IPS-18c (cell line): Measurements from ENCODE around the gene SAP25.
A peak's percentile ranks its signal among the peaks of the same experiment; 100 is the strongest.

Source experiments
- H3K4me3 ChIP-seq: 2 replicates; pipeline ENCODE4 v1.7.0; 2013; ENCODE audit warnings: low read depth, mild to moderate bottlenecking, low read length, moderate library complexity; ENCODE audit not compliant: insufficient read depth
- H3K9me3 ChIP-seq: one replicate; pipeline ENCODE4 v1.6.1; 2013; ENCODE audit warnings: mild to moderate bottlenecking, low read length, moderate library complexity; ENCODE audit not compliant: control insufficient read depth, insufficient read depth

The SAP25 gene

DNA sequence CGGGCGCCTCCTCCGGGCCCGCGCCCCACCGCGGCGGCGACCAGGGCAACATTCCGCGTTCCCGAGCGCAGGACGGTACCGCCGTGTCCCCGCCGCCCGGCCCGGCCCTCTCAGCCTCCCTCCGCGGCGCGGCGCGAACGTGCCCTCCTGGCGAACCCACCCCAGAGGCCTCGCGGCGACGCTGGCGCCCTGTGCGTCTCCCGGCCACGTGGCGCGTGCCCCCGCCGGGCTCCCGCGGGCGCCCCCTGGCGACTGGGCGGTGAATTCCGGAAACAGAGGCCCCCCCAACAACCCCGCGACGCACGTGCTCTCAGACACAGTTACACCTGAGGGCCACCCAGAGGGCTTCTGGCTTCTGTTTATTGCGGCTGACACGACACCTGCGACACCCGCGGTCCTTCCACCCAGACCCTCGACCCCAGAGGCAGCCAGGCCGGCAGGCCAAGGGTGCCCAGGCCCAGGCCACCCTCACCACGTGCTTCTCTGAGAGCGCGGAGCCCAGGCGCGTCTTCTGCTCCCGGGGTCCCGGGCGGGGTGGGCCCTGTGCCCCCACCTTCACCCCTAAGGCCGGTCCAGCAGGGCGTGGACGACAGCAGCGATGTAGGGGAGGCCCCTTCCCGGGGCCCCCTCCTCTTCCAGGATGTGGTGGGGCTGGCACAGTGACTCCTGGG lies at the start of gene SAP25:
Gene SAP25, minus strand, starts transcription at position 210 of the 671 bp plus-strand sequence. Its CDS starts 158 bp downstream, at position 52.
- H3K9me3 ChIP-seq = no peaks in the 10 kb centered on the region
- no peak within 1 kb of the TSS for H3K4me3 ChIP-seq

DNA sequence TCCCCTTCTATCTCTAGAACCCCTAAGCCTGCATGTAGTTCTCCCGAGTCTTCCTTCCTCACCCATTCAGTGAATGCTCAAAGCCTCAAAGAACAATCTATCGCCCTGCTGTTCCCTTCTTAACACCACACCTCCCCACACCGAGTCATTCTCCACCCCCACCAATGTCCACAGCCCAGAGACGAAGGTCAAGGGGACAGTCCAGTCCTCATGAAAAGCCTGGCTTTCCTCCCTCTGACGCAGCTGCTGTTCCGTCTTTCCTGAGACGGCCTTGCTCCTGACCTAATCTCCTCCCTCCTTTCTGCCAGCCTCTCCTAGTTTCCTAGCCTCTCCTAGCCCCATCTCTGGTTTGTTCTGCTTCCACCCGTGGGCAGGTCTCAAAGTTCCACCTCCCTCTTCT lies 47.9 kb upstream of the SAP25 start:
- Histone ChIP-seq H3K9me3 (no peaks in the 10 kb centered on the region), H3K4me3 (no peak overlapping the region)

DNA sequence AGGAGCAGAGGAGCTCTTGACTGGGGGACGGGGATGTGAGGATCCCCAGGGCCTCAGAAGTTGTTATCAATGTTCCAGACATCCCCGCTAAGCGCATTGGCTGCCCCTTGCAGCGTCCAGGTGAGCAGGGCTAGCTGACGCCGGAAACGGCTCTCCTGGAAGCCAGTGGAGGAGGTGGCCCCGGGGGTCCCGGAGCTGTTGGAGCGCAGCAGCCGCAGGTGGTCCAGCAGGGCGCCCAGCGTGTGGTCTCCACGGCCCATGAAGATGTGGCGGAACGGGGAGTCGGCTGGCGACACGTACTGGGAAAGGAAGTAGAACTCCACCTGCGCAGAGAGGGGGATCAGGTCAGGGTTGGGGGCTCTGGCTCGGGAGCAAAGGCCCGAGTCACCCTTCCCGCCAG lies 47.1 kb upstream of the SAP25 start:
- Histone ChIP-seq H3K4me3 (no peak overlapping the region), H3K9me3 (no peaks in the 10 kb centered on the region)

DNA sequence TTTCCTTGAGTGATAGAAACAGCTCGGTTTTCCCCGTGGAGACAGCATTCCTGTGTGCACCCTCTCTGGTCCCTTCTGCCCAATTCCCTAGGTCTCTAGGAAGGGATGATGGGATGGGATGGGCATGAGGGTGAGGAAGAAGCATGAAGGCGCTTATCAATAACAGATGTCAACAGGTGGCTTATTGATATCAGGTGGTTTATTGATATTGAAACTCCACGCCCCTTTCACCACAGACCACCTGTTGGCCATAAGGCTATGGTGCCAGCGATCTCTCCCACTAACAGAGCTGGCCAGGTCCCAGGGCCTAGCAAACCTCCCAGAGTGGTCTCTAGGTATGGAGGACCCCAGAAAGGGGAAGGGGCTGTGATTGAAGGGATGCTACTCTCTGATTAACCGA lies 46.5 kb upstream of the SAP25 start:
- H3K9me3 ChIP-seq = no peaks in the 10 kb centered on the region
- H3K4me3 ChIP-seq = no peak overlapping the region

DNA sequence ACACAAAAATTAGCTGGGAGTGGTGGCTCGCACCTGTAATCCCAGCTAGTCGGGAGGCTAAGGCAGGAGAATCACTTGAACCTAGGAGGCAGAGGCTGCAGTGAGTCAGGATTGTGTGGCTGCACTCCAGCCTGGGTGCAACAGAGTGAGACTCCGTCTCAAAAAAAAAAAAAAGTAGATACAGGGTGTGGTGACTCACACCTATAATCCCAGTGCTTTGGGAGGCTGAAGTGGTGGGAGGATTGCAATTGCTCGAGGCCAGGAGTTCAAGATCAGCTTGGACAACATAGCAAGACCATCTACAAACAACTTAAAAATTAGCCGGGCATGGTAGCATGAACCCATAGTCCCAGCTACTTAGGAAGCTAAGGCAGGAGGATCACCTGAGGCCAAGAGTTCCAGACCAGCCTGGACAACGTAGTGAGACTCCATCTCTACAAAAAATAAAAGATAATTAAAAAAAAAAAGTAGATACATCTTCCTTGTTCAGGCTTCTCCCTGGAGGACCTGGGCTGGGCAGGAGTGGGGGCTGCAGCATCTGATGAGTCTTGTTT lies 40.7 kb upstream of the SAP25 start:
- no peak overlapping the region for H3K4me3 ChIP-seq

DNA sequence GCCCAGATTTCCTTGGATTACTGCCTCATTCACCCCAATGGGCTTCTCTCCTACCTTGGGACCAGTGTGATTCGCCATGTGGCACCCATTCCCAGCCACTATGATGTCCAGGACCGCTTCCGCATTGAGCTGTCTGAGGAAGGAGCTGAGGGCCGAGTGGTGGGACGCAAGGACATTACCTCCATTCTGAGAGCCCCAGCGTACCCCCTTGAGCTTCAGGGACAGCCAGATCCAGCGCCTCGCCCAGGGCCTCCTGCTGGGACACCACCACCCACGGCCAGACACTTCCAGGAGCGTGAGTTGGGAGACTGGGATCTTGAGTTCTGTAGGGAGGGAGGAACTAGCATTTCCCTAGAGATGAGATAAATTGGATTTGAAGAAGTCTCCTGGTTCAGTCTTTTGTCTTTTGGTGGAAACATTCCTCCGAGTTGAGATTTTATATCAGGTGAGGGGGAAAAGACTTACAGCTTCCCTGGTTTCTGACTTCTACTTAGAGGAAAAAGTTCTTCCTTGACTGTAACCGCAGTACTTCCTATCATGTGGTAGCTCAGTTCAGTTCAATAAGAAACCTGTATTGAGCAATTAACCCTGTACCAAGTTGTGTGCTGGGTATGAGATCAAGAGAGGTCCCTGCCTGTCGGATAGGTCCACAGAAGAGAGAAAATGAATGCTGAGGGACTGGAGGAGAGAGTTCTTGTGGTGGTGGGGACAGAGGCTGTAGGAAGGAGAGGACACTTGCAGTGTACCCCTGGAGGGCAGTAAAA lies 39.9 kb upstream of the SAP25 start:
- Histone ChIP-seq H3K9me3 (no peaks in the 10 kb centered on the region), H3K4me3 (no peak overlapping the region; the same call in 1 of the 2 replicates)

More for the DNA sequence above, 40.7 kb upstream of the SAP25 start:
- no peaks in the 10 kb centered on the region for H3K9me3 ChIP-seq

DNA sequence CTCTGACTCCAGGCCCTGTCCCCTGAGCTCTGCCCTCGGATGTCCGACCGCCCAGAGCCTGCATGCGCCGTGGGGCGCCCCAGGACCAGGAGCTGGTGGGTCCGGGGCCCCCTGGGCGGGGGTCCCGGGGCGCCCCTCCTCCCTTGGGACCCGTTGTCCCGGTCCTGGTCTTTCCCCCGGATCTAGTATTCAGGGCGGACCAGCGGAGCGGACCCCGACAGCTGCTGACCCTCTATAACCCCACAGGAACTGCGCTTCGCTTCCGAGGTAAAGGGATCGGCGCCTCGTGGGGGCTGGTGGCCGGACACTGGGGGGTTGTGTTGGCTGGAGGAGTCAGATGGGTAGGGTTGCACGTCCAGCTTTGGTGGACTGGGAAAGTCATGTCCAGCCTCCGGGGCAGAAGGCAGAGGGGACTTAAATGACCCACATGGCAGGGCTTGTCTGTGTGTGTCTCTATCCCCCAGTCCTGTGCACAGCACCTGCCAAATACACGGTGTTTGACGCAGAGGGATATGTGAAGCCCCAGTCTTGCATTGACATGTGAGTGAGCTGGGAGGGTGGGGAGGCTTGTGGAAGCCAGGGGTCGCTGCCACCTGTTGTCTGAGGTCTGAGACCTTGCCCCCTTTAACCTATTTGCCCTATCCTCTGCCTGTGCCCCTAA lies 39.2 kb upstream of the SAP25 start:
- Histone ChIP-seq H3K9me3 (no peaks in the 10 kb centered on the region), H3K4me3 (peak overlapping the region; percentile 93)

DNA sequence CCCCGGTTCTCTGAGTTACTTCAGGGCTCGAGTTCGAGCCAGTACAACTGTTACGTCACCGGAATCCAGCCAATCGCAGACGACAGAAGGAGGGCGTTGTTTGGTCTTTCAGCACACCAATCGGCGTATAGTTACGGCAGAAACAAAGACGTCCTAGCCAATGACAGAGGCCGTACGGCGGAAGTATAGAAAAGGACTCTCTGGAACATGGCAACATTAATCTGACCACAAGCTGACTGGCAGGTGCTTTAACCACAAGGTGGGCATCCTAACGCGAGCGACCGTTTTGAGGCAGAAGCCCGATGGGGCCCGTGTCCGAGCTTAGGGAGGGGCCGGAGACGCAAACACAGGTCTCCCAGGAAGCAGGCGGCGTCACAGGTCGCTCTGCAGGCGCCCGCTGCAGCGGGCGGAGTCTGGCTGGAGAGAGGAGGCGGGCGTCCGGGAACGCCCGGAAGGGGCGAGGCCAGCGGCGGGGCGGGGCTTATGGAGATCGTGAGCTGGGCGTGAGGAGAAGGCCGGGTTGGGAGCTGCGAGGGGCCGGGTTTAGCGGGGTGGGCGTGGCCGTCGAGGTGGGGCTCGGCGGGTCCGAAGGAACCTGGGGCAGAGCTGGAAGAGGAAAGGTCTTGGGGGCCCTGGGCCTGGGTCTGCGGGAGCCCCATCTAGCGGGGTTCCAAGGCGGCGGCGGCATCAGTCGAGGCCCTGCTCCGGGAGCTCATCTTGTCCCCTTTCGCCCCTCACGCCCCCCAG lies 38.5 kb upstream of the SAP25 start, which contains the start of gene MOSPD3:
Gene MOSPD3, plus strand, starts transcription at position 558 of the 747 bp plus-strand sequence. CDS start 252 bp downstream, outside the sequence.
- Histone ChIP-seq H3K9me3 (no peaks in the 10 kb centered on the region), H3K4me3 (peak within 1 kb of the TSS; percentile 93)

DNA sequence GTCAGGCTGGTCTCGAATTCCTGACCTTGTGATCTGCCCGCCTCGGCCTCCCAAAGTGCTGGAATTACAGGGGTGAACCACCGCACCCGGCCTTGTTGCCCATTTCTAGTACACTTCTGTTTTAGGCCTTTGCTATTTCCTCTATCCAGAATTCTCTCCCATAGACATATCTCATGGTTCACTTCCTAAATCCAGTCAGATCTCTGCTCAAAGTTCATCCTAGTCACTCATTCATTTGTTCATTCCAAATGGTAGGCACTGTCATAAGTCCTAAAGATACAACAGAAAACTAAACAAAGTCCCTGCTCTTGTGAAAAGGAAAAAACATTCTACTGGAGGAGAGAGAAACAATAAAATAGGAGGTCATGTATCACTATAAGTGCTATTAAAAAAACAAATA lies 36.3 kb upstream of the SAP25 start:
- Histone ChIP-seq H3K9me3 (no peaks in the 10 kb centered on the region), H3K4me3 (no peak overlapping the region)

DNA sequence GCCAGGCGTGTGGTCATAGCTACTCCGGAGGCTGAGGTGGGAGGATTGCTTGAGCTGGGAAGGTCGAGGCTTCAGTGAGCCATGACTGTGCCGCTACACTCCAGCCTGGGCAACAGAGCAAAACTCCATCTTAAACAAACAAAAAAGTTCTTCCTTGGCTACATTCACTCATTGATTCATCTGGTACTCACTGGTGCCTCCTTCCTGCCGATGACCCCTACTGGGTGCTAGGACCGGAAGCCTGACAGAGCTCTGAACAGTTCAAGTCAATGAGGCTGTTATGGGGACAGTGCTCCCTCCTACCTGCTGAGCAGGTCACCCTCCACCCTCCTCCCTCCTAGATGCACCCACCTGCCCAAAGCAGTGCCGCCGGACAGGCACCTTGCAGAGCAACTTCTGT lies 33.4 kb upstream of the SAP25 start:
- no peak overlapping the region for H3K4me3 ChIP-seq
- H3K9me3 ChIP-seq = no peaks in the 10 kb centered on the region

DNA sequence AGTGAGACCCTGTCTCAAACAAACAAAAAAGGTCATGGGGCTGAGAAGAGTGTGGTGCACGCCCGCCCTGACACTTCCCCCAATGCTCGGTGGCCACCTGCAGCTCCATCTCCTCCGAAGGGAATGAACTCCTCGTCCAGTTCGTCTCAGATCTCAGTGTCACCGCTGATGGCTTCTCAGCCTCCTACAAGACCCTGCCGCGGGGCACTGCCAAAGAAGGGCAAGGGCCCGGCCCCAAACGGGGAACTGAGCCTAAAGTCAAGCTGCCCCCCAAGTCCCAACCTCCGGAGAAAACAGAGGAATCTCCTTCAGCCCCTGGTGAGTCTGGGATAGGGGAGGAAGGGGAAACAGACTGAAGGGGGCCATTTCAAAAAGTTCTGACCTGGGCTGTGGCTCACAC lies 32.6 kb upstream of the SAP25 start:
- H3K9me3 ChIP-seq = no peaks in the 10 kb centered on the region
- no peak overlapping the region for H3K4me3 ChIP-seq

DNA sequence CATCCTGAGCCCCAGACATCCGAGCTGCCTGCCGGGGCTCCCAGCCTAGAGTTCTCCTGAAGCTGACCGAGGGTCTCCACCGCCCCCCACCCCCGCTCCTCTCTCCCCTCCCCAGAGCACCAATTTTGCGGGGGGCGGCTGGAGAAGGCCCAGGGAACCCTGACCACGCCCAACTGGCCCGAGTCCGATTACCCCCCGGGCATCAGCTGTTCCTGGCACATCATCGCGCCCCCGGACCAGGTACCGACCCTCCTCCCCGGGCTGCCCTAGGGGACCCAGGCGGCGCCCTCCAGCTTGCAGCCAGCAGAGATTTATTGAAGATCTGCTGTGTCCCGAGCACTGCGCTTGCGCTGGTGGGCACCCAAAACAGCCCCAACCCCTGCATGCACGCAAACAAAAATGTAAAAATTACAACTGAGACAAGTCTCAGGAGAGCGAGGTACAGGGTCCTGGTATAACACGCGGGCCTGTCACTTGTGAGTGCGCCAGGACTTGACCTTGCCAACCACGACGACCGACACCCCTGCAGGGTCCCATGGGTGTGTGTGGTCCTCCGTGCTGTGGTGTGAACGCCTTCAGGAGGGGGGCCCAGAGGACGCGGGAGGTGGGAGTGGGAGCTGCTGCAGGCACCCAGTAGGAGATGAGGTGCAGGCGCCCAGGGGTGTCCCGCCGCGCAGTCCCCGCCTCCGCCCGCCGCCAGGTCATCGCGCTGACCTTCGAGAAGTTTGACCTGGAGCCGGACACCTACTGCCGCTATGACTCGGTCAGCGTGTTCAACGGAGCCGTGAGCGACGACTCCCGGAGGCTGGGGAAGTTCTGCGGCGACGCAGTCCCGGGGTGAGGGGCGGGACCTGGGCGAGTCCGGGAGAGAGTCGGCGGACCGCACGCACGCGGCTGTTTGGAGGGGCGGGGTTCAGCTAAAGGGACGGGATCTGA lies 31.5 kb upstream of the SAP25 start:
- Histone ChIP-seq H3K9me3 (no peaks in the 10 kb centered on the region), H3K4me3 (peak overlapping the region; percentile 68)

DNA sequence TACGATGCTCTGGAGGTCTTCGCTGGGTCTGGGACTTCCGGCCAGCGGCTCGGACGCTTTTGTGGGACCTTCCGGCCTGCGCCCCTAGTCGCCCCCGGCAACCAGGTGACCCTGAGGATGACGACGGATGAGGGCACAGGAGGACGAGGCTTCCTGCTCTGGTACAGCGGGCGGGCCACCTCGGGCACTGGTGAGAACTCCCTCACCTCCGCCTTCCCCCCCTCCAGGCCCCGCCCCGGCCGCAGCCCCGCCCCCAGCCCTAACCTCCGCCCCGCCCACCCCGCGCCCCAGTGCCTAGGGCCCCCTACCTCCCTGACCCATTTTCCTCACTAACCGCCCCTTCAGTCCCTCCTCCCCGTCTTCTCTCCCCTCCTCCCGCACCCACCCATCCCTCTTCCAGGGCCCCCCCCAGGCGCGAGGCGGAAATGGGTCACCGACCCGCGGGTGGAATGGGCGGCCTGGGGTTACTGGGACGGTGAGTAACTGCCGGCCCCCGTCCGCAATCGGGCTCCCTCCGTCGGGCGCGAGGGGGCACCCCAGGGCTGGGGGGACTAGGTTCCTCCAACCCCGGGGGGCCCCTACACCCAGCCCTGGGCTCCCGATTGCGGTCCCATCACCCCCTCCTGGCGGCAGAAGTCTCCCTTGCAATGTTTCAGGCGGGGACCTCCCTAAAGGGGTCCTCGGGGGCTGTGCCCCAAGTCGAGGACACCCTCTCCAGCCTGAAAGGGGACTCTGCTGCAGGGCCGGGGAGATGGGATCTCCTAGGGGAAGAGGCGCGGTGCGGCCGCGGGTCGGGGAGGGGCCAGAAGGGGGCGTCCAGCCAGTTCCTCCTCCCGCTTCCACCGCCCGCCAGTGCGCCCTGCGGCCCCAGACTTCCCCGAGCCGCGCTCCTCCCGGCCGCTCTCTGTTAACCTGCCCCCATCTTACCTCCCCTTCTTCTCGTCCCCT lies 30.6 kb upstream of the SAP25 start:
- H3K4me3 ChIP-seq = peak overlapping the region; percentile 68
- no peaks in the 10 kb centered on the region for H3K9me3 ChIP-seq

DNA sequence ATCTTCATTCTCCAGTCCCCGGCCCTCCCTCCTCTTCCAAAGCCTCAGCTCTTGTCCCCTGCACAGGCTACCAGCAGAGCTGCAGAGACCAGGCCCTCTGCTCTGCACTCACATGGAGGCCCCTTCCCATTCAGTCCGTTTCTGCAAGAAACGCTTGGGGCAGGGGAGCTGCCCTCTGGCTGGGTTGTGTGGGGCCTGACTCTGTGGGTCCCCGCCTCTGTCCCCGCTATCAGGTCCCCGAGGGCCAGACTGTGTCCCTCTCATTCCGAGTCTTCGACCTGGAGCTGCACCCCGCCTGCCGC lies 30.0 kb upstream of the SAP25 start:
- peak overlapping the region; percentile 63 for H3K4me3 ChIP-seq
- H3K9me3 ChIP-seq = no peaks in the 10 kb centered on the region

DNA sequence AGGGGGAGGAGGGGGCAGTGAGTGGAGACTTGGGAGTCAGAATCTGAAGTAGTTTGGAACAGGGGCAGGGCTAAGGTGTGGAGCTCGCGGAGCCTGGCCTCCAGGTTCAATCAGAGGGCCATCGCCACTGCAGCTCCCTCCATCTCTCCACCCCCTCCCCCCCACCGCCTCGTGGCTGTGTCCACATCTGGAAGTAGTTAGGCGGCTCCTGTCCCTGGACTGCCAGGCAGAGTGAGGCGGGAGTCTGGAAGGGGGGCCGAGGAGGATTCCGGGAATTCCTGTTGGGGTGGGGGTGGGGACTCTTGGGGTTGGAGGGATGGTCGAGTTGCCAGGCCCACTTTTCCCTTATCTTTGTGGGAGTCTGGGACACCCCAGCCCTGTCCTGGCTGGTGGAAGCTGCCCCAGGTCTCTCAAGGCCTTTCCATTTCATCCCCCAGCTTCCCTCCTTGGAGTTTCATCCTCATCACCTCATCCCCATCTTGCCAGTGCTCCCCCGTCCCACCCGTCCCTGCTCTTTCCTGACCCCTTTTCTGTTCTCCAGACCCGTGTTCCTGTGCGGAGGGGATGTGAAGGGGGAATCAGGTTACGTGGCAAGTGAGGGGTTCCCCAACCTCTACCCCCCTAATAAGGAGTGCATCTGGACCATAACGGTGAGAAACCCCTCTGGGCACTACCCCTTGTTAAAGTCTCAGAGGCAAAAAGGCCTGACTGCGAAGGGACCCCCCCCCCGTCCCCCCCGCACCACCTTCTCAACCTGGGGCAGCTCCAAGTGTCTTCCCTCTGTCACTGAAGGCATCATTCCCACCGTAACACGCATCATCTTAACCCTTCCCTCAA lies 29.4 kb upstream of the SAP25 start:
- peak overlapping the region; percentile 63 for H3K4me3 ChIP-seq
- H3K9me3 ChIP-seq = no peaks in the 10 kb centered on the region
